ENCODE data around the gene GRHL1. TPM values are rescaled to one million over a fixed set of nuclear protein-coding genes. Genes with fewer than 3 reads are reported as not detected.
A peak's percentile ranks its signal among the peaks of the same experiment; 100 is the strongest.

The GRHL1 gene
- total and polyA plus RNA-seq, 8 donors: 2.4 to 7.3 (median 5.5) TPM

DNA sequence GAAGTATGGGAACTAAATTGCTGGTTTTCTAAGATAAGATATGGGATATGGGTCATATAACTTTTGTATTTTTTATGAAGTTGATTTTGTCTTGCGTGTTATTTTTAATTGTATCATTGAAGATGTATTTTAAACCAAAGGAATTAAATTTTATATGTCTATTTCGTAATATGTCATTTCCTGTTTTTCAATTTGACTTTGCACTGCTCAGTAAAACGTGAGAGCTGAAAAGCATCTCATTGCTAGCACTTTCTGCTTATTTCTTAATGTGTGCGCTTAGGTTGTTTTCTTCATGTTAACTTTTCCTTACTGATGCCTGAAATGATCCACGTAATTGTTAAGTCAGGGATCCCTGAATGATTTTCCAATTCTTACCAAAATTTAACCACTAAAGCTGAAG lies 50.6 kb downstream of the GRHL1 start:
- H3K27ac ChIP-seq: no peak overlapping the region
- intact Hi-C loops (cut with DNase I): no loop called here

DNA sequence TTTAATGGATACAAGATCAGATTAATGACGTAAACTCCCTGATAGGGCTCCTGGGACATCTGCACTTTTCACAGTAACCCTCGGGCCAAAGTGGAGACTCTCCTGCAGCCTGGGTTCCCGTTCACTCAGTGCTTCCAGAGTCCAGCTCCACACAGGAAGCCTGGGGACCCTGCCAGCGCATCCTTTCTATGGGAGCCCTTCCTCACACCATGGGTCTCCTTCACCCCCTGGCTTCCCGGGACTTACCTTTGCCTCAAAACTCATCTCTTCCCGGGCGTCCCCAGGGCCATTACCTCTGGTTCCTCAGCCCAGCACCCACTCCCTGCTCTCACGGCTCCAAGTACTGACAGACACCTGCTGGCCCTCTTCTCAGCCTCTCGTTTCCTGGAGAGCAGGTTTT lies 51.2 kb downstream of the GRHL1 start:
- Histone ChIP-seq H3K36me3 (no peaks in the 10 kb centered on the region), H3K4me3 (no peak overlapping the region), H3K27me3 (peaks cover 0 to 16% of the 10 kb centered on the region in 2 donors), H3K27ac (no peak overlapping the region), H3K9me3 (no peaks in the 10 kb centered on the region), H3K4me1 (peaks cover 0 to 4% of the 10 kb centered on the region in 2 donors)
- ATAC-seq: no peak
- TF ChIP-seq, protein P1, sequence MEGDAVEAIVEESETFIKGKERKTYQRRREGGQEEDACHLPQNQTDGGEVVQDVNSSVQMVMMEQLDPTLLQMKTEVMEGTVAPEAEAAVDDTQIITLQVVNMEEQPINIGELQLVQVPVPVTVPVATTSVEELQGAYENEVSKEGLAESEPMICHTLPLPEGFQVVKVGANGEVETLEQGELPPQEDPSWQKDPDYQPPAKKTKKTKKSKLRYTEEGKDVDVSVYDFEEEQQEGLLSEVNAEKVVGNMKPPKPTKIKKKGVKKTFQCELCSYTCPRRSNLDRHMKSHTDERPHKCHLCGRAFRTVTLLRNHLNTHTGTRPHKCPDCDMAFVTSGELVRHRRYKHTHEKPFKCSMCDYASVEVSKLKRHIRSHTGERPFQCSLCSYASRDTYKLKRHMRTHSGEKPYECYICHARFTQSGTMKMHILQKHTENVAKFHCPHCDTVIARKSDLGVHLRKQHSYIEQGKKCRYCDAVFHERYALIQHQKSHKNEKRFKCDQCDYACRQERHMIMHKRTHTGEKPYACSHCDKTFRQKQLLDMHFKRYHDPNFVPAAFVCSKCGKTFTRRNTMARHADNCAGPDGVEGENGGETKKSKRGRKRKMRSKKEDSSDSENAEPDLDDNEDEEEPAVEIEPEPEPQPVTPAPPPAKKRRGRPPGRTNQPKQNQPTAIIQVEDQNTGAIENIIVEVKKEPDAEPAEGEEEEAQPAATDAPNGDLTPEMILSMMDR (IDR thresholded peaks at IDR 0.05): no peak
- DNase-seq: peak in 1 of 4 donors; percentile 22
- intact Hi-C loops (cut with DNase I): no loop called here

More for the DNA sequence above, 50.6 kb downstream of the GRHL1 start:
- ATAC-seq (no peak), DNase-seq (no peak)
- Histone ChIP-seq H3K27me3 (peaks cover 0 to 16% of the 10 kb centered on the region in 2 donors), H3K4me3 (no peak overlapping the region), H3K9me3 (no peaks in the 10 kb centered on the region), H3K36me3 (no peaks in the 10 kb centered on the region), H3K4me1 (peaks cover 0 to 4% of the 10 kb centered on the region in 2 donors)
- TF ChIP-seq, protein P1 (IDR thresholded peaks at IDR 0.05): no peak

DNA sequence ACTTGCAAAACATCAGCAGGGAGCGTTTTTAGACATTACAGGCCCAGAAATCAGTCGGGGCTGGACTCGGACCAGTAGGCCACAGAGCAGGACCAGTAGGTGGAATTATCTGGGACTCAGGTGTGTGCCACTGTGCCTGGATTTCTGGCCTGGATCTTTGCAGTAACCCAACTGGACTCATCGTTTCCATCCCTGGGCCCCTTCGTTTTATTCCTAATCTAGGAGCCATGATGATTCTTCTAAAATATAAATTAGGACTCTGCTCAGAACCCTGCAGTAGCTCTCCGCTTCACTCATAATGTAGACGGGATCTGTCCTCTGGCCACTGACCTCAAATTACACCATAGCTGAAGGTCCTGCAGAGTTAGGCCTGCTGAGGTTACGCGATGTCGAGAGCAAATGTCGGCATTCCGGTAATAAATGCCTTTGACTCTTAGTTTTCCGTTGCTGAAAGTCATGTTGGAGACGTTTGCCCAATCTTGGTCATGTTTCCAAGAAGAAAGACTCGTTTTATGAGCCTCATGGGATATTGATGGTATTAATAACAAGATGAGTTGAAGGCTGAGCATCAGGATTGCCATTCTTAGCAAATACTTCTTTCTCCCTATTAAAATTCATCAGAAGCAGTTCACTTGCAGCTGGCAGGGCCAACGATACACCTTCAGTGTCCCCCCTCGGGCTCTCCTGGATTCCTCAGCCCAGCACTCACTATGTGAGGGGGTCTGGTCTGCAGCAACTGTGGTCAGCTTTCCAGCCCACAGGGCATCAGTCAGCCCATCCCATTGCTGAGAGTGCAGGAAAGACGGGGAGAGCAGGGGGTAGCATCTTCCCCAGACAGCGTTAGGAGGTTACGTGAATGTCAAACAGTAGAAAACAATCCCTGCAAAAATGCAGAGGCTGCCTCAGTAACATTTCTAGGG lies 52.0 kb downstream of the GRHL1 start:
- ATAC-seq (no peak), DNase-seq (no peak)
- H3K9me3 ChIP-seq: no peaks in the 10 kb centered on the region
- TF ChIP-seq, protein P1 (IDR thresholded peaks at IDR 0.05): no peak
- peaks cover 0 to 16% of the 10 kb centered on the region in 2 donors for H3K27me3 ChIP-seq
- peaks cover 0 to 4% of the 10 kb centered on the region in 2 donors for H3K4me1 ChIP-seq
- no peak overlapping the region for H3K4me3 ChIP-seq
- H3K36me3 ChIP-seq: no peaks in the 10 kb centered on the region
- intact Hi-C loops (cut with DNase I): no loop called here
- no peak overlapping the region for H3K27ac ChIP-seq

DNA sequence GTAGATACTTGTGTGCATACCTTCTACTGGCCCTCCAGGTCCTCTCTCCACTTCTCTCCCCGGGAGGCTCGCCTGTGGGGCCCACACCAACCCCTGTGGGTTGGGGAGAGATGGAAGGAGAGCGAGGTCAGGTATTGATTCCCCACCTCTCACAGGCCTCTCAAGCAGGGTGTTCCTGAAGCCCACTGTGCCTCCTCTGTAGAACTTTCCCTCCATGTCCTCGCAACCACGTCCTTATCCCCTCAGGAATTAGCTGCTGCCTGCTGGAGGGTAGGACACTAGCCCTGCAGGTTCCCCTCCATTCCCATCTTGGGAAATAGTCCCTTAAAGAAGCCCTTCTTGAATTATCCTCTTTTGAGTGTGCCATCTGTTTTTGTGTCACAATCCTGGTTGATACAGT lies 52.9 kb downstream of the GRHL1 start:
- DNase-seq: peak in 1 of 4 donors; percentile 22

DNA sequence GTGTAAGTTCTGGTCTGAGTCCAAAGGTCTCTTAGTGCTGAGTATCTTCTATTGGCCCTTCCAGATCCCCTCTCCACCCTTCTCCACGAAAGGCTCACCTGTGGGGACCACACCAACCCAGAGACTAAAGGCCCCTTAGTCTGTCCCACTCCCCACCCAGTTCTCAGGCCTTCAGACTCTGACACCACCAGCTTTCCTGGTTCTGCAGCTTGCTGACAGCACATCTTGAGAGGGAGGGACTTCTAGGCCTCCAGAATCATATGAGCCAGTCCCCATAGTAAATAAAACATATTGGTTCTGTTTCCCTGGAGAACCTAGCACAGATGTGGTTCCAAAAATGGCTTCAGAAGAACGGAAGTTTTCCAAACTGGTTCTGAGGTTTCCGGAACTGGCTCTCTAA lies 53.3 kb downstream of the GRHL1 start:
- intact Hi-C loops (cut with DNase I): no loop called here

More for the DNA sequence above, 52.9 kb downstream of the GRHL1 start:
- no peak overlapping the region for H3K4me3 ChIP-seq
- ATAC-seq: no peak
- peaks cover 0 to 16% of the 10 kb centered on the region in 2 donors for H3K27me3 ChIP-seq
- TF ChIP-seq, protein P1 (IDR thresholded peaks at IDR 0.05): no peak
- H3K9me3 ChIP-seq: no peaks in the 10 kb centered on the region
- no peak overlapping the region for H3K27ac ChIP-seq
- H3K36me3 ChIP-seq: no peaks in the 10 kb centered on the region
- H3K4me1 ChIP-seq: peaks cover 2 to 4% of the 10 kb centered on the region in 2 donors
- intact Hi-C loops (cut with DNase I): no loop called here

More for the DNA sequence above, 53.3 kb downstream of the GRHL1 start:
- Histone ChIP-seq H3K27me3 (peaks cover 0 to 16% of the 10 kb centered on the region in 2 donors), H3K4me1 (peaks cover 6 to 7% of the 10 kb centered on the region in 2 donors), H3K27ac (no peak overlapping the region), H3K4me3 (no peak overlapping the region), H3K36me3 (no peaks in the 10 kb centered on the region), H3K9me3 (no peaks in the 10 kb centered on the region)
- DNase-seq (no peak), ATAC-seq (no peak)
- TF ChIP-seq, protein P1 (IDR thresholded peaks at IDR 0.05): no peak
